ENCODE measurements around the gene DENND2D. TPM values are rescaled to one million over a fixed set of nuclear protein-coding genes. Genes with fewer than 3 reads are reported as not detected.

The DENND2D gene
- total RNA-seq, 2 donors from 2014 or later = 62.4 to 126 TPM

- H3K4me3 Mint-ChIP-seq = no peak overlapping the region
- DNase-seq = no peak
- H3K27ac Mint-ChIP-seq = peak overlapping the region; percentile 43
- peaks cover 14% of the 10 kb centered on the region for H3K4me1 Mint-ChIP-seq
- ATAC-seq = no peak
- H3K36me3 Mint-ChIP-seq (ENCODE audit: low read depth) = peaks cover 3% of the 10 kb centered on the region
- no peaks in the 10 kb centered on the region for H3K27me3 Mint-ChIP-seq
- H3K9me3 ChIP-seq (ENCODE audit: control insufficient read depth, low read length, poor library complexity, severe bottlenecking) = no peaks in the 10 kb centered on the region
These were observed 28.0 kb downstream of the DENND2D start for GRCh38 chr1:111172463-111172862.

GRCh38 chr1:111164151-111164550, 36.3 kb downstream of the DENND2D start:
- Mint-ChIP-seq H3K4me3 (no peak overlapping the region), H3K27me3 (no peaks in the 10 kb centered on the region), H3K27ac (no peak overlapping the region), H3K4me1 (peaks cover 20% of the 10 kb centered on the region), H3K36me3 (ENCODE audit: low read depth) (peaks cover 12% of the 10 kb centered on the region)
- no peaks in the 10 kb centered on the region for H3K9me3 ChIP-seq (ENCODE audit: control insufficient read depth, low read length, poor library complexity, severe bottlenecking)
- ATAC-seq (no peak), DNase-seq (no peak)

- H3K4me3 Mint-ChIP-seq = no peak overlapping the region
- peaks cover 12% of the 10 kb centered on the region for H3K36me3 Mint-ChIP-seq (ENCODE audit: low read depth)
- DNase-seq (no peak), ATAC-seq (no peak)
- H3K27me3 Mint-ChIP-seq = no peaks in the 10 kb centered on the region
- H3K9me3 ChIP-seq (ENCODE audit: control insufficient read depth, low read length, poor library complexity, severe bottlenecking) = no peaks in the 10 kb centered on the region
- peaks cover 20% of the 10 kb centered on the region for H3K4me1 Mint-ChIP-seq
- H3K27ac Mint-ChIP-seq = no peak overlapping the region
These were observed 37.1 kb downstream of the DENND2D start for GRCh38 chr1:111163363-111163762.

- ATAC-seq = no peak
- H3K4me1 Mint-ChIP-seq = peaks cover 20% of the 10 kb centered on the region
- no peaks in the 10 kb centered on the region for H3K27me3 Mint-ChIP-seq
- peaks cover 12% of the 10 kb centered on the region for H3K36me3 Mint-ChIP-seq (ENCODE audit: low read depth)
- H3K4me3 Mint-ChIP-seq = no peak overlapping the region
- H3K9me3 ChIP-seq (ENCODE audit: control insufficient read depth, low read length, poor library complexity, severe bottlenecking) = no peaks in the 10 kb centered on the region
- peak overlapping the region; percentile 89 for H3K27ac Mint-ChIP-seq
- DNase-seq = no peak
These were observed 38.0 kb downstream of the DENND2D start for GRCh38 chr1:111162488-111162880.

GRCh38 chr1:111161843-111162487, 38.5 kb downstream of the DENND2D start:
- Mint-ChIP-seq H3K27ac (peak overlapping the region; percentile 89), H3K4me1 (peaks cover 20% of the 10 kb centered on the region), H3K4me3 (no peak overlapping the region), H3K36me3 (ENCODE audit: low read depth) (peaks cover 12% of the 10 kb centered on the region), H3K27me3 (no peaks in the 10 kb centered on the region)
- no peaks in the 10 kb centered on the region for H3K9me3 ChIP-seq (ENCODE audit: control insufficient read depth, low read length, poor library complexity, severe bottlenecking)
- DNase-seq = no peak
- ATAC-seq = no peak

DNA sequence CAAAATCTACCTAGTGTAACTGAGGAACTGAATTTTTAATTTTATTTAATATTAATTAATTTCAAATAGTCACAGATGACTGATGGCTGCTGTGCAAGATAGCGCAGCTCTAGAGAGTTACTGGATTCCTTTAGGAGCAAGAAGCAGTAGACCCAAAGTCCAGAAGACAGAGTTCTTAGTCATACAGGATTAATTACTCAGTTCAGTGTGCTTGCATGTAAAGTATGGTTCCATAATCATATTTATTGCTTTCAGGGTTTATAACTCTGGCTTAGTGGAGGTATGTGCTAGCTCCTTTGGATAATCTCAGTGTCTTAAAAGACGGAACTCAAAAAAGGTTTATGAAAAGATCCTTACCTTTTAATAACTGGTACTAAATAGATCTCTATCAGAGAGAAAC, 43.0 kb downstream of the DENND2D start:
- no peak for ATAC-seq
- peaks cover 40% of the 10 kb centered on the region for H3K4me1 Mint-ChIP-seq
- H3K27me3 Mint-ChIP-seq = no peaks in the 10 kb centered on the region

GRCh38 chr1:111154021-111154999, 46.1 kb downstream of the DENND2D start:
- no peak for ATAC-seq
- no peaks in the 10 kb centered on the region for H3K9me3 ChIP-seq (ENCODE audit: control insufficient read depth, low read length, poor library complexity, severe bottlenecking)
- Mint-ChIP-seq H3K4me1 (peaks cover 50% of the 10 kb centered on the region), H3K27me3 (no peaks in the 10 kb centered on the region), H3K4me3 (no peak overlapping the region), H3K27ac (no peak overlapping the region), H3K36me3 (ENCODE audit: low read depth) (peaks cover 24% of the 10 kb centered on the region)
- DNase-seq = no peak

More for the DNA sequence above, 43.0 kb downstream of the DENND2D start:
- Mint-ChIP-seq H3K36me3 (ENCODE audit: low read depth) (peaks cover 29% of the 10 kb centered on the region), H3K27ac (no peak overlapping the region), H3K4me3 (no peak overlapping the region)
- no peaks in the 10 kb centered on the region for H3K9me3 ChIP-seq (ENCODE audit: control insufficient read depth, low read length, poor library complexity, severe bottlenecking)
- no peak for DNase-seq

- H3K27ac Mint-ChIP-seq = no peak overlapping the region
- peaks cover 26% of the 10 kb centered on the region for H3K36me3 Mint-ChIP-seq (ENCODE audit: low read depth)
- ATAC-seq (no peak), DNase-seq (no peak)
- no peaks in the 10 kb centered on the region for H3K27me3 Mint-ChIP-seq
- H3K4me3 Mint-ChIP-seq = peak overlapping the region; percentile 31
- H3K9me3 ChIP-seq (ENCODE audit: control insufficient read depth, low read length, poor library complexity, severe bottlenecking) = no peaks in the 10 kb centered on the region
- H3K4me1 Mint-ChIP-seq = peaks cover 58% of the 10 kb centered on the region
These were observed 48.6 kb downstream of the DENND2D start for GRCh38 chr1:111151838-111152237.

GRCh38 chr1:111148376-111148881, 52.0 kb downstream of the DENND2D start:
- no peak overlapping the region for H3K27ac Mint-ChIP-seq
- ATAC-seq = no peak
- no peaks in the 10 kb centered on the region for H3K27me3 Mint-ChIP-seq
- no peak for DNase-seq
- no peaks in the 10 kb centered on the region for H3K9me3 ChIP-seq (ENCODE audit: control insufficient read depth, low read length, poor library complexity, severe bottlenecking)
- peaks cover 24% of the 10 kb centered on the region for H3K36me3 Mint-ChIP-seq (ENCODE audit: low read depth)
- no peak overlapping the region for H3K4me3 Mint-ChIP-seq
- peaks cover 51% of the 10 kb centered on the region for H3K4me1 Mint-ChIP-seq

- no peak for DNase-seq
- no peaks in the 10 kb centered on the region for H3K9me3 ChIP-seq (ENCODE audit: control insufficient read depth, low read length, poor library complexity, severe bottlenecking)
- Mint-ChIP-seq H3K27me3 (no peaks in the 10 kb centered on the region), H3K4me1 (peaks cover 50% of the 10 kb centered on the region), H3K4me3 (no peak overlapping the region), H3K27ac (no peak overlapping the region), H3K36me3 (ENCODE audit: low read depth) (peaks cover 19% of the 10 kb centered on the region)
- ATAC-seq = no peak
These were observed 52.5 kb downstream of the DENND2D start for GRCh38 chr1:111147948-111148347.

DNA sequence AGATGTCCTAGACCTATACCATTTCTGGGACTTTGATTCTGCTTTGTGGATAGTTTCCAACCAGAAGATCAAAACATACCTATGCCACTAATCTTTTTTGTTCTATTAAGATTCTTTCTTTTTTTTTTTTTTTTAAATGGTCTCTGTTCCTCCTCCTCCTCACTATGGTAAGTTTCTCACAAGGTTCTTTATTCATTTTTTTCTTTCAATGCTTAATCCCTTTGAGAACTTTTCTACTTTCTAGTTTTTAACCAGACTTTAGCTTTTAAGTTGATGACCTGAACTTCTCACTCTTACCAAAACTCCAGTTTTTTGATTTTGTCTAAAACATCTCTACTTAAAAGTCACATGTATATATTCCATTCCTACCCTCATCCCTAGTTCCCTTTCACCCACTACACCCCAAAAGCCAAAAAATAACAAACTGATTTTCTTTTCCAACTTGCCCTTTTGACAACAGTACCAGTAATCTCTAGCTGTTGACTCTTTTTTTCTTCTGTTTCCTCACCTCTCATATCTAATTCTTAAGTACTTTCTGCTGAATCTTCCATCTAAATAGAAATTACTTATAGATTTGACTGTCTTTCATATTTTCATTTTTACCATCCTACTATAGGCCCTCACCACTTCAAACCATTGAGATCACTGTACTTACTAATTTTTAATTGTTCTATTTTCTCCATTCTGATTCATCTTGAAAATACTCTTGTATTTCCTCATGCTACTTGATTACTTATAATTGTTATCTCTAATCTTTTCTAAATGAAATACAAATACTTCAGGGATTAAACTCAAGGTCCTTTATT, 54.3 kb downstream of the DENND2D start:
- Mint-ChIP-seq H3K27ac (peak overlapping the region; percentile 80), H3K27me3 (no peaks in the 10 kb centered on the region), H3K36me3 (ENCODE audit: low read depth) (peaks cover 12% of the 10 kb centered on the region), H3K4me3 (no peak overlapping the region), H3K4me1 (peaks cover 49% of the 10 kb centered on the region)
- no peak for ATAC-seq
- no peak for DNase-seq
- H3K9me3 ChIP-seq (ENCODE audit: control insufficient read depth, low read length, poor library complexity, severe bottlenecking) = no peaks in the 10 kb centered on the region

DNA sequence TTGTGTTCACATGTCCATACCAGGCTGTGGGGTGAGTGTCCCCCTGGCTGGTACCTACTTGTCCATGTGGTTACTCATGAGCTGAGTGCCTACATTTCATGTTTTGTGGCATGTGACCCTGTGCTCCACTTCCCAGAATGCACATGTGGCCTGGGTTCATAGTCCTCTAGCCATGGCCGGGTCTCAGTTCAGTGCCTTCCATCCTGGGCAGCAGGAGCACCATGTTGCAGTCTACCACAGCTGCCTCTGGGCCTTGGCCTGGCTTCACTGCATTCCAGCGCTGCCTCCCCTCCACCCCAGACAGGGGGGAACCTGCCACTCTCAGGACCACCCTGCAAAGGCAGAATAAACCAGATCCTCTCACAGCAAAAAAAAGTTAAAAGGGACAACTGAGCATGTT, 54.9 kb downstream of the DENND2D start:
- Mint-ChIP-seq H3K27ac (peak overlapping the region; percentile 80), H3K27me3 (no peaks in the 10 kb centered on the region), H3K4me3 (no peak overlapping the region), H3K4me1 (peaks cover 48% of the 10 kb centered on the region), H3K36me3 (ENCODE audit: low read depth) (peaks cover 12% of the 10 kb centered on the region)
- no peak for ATAC-seq
- no peak for DNase-seq
- no peaks in the 10 kb centered on the region for H3K9me3 ChIP-seq (ENCODE audit: control insufficient read depth, low read length, poor library complexity, severe bottlenecking)
